K562 (cell line): ENCODE results near the gene EMILIN1. TPM values are rescaled to one million over a fixed set of nuclear protein-coding genes. Genes with fewer than 3 reads are reported as not detected.

ENCODE experiments used
- PML ChIP-seq: IDR thresholded peaks from 2 replicates; pipeline ENCODE4 v1.6.1; 2012; ENCODE audit warnings: low read length, inconsistent platforms
- SIN3B ChIP-seq: fragments of 450-650 bp; IDR thresholded peaks from 2 replicates; pipeline ENCODE4 v1.6.1; 2017; ENCODE audit warnings: low read depth, mild to moderate bottlenecking, moderate library complexity
- SMARCB1 ChIP-seq: IDR thresholded peaks from 2 replicates; pipeline ENCODE4 v1.6.1; 2011; ENCODE audit warnings: improper control_type of control experiment, low read depth; ENCODE audit not compliant: insufficient read length
- TAF1 ChIP-seq: IDR thresholded peaks from 2 replicates; pipeline ENCODE4 v1.6.1; 2011; ENCODE audit warnings: mild to moderate bottlenecking, low read length, moderate library complexity; ENCODE audit not compliant: insufficient read depth, control insufficient read depth, severe bottlenecking; ENCODE audit errors: extremely low read depth
- TCF15 ChIP-seq: fragments of 250-450 bp; sonication (Bioruptor Pico); IDR thresholded peaks from 2 replicates; pipeline ENCODE4 v1.8.0; 2022; ENCODE audit warnings: moderate library complexity, mild to moderate bottlenecking, inconsistent platforms
- ZBTB43 ChIP-seq: sonication (generic); formaldehyde crosslinking; IDR thresholded peaks from 2 replicates; pipeline ENCODE4 v1.8.0; 2023; ENCODE audit warnings: mild to moderate bottlenecking, missing genetic modification reagents
- ZNF280A ChIP-seq: fragments of 450-650 bp; IDR thresholded peaks from 2 replicates; pipeline ENCODE4 v1.6.1; 2018; ENCODE audit warnings: mild to moderate bottlenecking, low read depth; ENCODE audit not compliant: partially characterized antibody
- ZNF354B ChIP-seq: fragments of 250-450 bp; sonication (Bioruptor Pico); IDR thresholded peaks from 2 replicates; pipeline ENCODE4 v1.4.0; 2020
- ZNF740 ChIP-seq, 3 experiments: fragments of 200-800 bp in 1 of 3; sonication (Bioruptor generic) in 1 of 3; sonication (generic) in 1 of 3; formaldehyde crosslinking in 1 of 3; IDR thresholded peaks; 2 replicates each; pipeline versions ENCODE4 v1.6.1 to v1.8.0; 2016 to 2022; ENCODE audit warnings: mild to moderate bottlenecking in 2 of 3, missing compliant biosample characterization in 2 of 3, missing genetic modification characterization in 2 of 3, missing genetic modification reagents in 1 of 3
- polyA plus RNA-seq, 8 experiments: library from polyadenylated mRNA; depleted of rRNA in 4 of 8; stranded (reverse) in 5 of 8; unstranded in 3 of 8; fragments of >200 nt; fragmentation: Nextera tagmentation in 2 of 8; fragmentation: Illumina TruSeq in 1 of 8; extraction: Ambion mirVana in 2 of 8; extraction: Trizol in 1 of 8; gene quantifications; 2 replicates each; pipeline versions ENCODE4 v1.2.1 to v1.2.3, GENCODE V29; 2011 to 2014; ENCODE audit warnings: inconsistent platforms in 1 of 8, missing spikeins in 1 of 8
- total RNA-seq, 7 experiments: library from RNA; depleted of rRNA in 6 of 7; stranded (reverse); fragments of >200 nt in 6 of 7; fragmentation: Illumina TruSeq in 2 of 7; extraction: Trizol in 2 of 7; gene quantifications; 2 replicates each; pipeline versions ENCODE4 v1.2.1 to v1.2.3, GENCODE V29; 2011 to 2021; ENCODE audit warnings: low replicate concordance in 1 of 7
- TF ChIP-seq, protein P1 (sequence below): fragments of 450-650 bp; IDR thresholded peaks from 2 replicates; pipeline ENCODE4 v1.6.1; 2017; ENCODE audit warnings: antibody characterized with exemption

EMILIN1 gene
- total and polyA plus RNA-seq, 9 of the 15 experiments (the other 6 are each of a cell fraction or from before 2014, with no cell fraction given), result 0.04 to 2.7 (median 0.54) TPM; not detected in 2

DNA sequence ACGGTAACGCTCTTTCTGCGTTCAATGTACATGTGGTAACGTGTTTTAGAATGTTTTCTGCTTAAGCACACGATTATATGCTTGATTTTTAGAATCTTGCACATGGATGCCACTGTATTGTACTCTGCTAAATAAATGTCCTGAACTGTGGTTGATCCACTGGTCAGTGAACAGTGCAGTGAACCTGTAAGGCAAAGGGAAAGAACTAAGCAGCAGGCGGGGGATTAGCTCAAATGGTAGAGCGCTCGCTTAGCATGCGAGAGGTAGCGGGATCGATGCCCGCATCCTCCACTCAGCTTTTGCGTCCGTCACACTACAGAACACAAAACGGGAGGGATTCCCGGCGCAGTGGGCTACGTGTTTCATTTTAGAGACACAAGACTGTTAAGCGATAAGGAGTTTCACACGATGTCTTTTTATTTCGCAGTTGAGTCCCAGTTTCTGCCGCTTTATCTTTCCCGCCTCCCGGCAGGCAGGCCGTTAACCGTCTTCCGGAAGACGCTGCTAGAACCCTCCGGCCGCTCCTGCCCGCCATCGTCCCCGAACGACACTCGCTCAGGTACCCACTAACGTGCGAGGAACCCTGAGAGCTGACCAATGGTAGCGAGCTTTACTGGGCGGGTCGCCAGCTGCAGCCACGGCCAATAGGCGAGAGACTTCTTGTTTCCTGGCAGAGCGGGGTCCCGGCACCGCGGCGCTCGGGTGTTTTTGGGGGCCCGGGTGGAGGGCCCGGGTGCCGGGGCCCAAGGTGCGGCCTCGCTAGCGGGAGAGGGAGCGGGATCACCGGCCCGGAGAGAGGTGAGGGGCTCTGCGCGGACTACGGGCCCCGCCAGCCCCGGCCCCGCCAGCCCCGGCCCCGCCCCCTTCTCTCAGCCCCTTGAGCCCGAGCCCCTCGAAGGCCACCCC lies 27.2 kb upstream of the EMILIN1 start, which contains the start of gene AGBL5 (continued):
- TF ChIP-seq SIN3B, result peak; percentile 33; the same call in 1 of the 2 replicates
- TF ChIP-seq ZNF280A, result no peak
- no peak for TF ChIP-seq ZNF354B (CRISPR knock-in tag)
- TF ChIP-seq TAF1, result peak; percentile 60
- TF ChIP-seq TCF15 (CRISPR knock-in tag), result peak; percentile 26; the same call in 1 of the 2 replicates
- TF ChIP-seq SMARCB1, result no peak
- TF ChIP-seq, protein P1, sequence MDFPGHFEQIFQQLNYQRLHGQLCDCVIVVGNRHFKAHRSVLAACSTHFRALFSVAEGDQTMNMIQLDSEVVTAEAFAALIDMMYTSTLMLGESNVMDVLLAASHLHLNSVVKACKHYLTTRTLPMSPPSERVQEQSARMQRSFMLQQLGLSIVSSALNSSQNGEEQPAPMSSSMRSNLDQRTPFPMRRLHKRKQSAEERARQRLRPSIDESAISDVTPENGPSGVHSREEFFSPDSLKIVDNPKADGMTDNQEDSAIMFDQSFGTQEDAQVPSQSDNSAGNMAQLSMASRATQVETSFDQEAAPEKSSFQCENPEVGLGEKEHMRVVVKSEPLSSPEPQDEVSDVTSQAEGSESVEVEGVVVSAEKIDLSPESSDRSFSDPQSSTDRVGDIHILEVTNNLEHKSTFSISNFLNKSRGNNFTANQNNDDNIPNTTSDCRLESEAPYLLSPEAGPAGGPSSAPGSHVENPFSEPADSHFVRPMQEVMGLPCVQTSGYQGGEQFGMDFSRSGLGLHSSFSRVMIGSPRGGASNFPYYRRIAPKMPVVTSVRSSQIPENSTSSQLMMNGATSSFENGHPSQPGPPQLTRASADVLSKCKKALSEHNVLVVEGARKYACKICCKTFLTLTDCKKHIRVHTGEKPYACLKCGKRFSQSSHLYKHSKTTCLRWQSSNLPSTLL, result peak; percentile 70
- TF ChIP-seq PML, result peak; percentile 14; the same call in 1 of the 2 replicates
- TF ChIP-seq ZNF740 (CRISPR knock-in tag; IDR thresholded peaks at IDR 0.05), result no peak; the same call in 1 of the 2 replicates
- TF ChIP-seq ZNF740 (tag; IDR thresholded peaks at IDR 0.05), result no peak
- peak; percentile 84; the same call in 1 of the 2 replicates for TF ChIP-seq ZBTB43
